GM12865 (cell line): ENCODE data around the gene MEA1.

Source experiments
- DNase-seq: peaks from one replicate; pipeline ENCODE4 v3.0.0; 2010; ENCODE audit warnings: low read depth
- H3K4me3 ChIP-seq: 2 replicates; pipeline ENCODE4 v1.5.1; 2011; ENCODE audit warnings: mild to moderate bottlenecking, low read depth, low read length, control low read depth
- CTCF ChIP-seq: IDR thresholded peaks from 2 replicates; pipeline ENCODE4 v1.5.1; 2011; ENCODE audit warnings: low read length, control low read depth, low read depth, inconsistent platforms; ENCODE audit not compliant: insufficient read depth; ENCODE audit errors: missing control alignments

The MEA1 gene

DNA sequence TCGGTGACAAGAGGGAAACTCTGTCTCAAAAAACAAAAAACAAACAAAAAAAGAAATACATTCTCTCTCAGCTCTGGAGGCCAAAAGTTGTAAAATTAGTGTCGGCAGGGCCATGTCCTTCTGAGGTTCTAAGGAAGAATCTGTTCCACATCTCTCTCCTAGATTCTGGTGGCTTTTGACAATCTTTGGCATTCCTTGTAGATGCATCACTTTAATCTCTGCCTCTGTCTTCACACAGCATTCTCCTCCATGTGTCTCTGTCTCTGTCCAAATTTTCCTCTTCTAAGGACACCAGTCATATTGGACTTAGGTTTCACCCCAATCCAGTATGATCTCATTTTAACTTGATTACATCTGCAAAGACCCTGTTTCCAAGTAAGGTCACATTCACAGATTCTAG is 20.3 kb downstream of the MEA1 start:
- TF ChIP-seq CTCF = no peak
- no peak for DNase-seq
- no peak overlapping the region for H3K4me3 ChIP-seq

- DNase-seq = no peak
- TF ChIP-seq CTCF = no peak
- no peak overlapping the region for H3K4me3 ChIP-seq
These were observed 23.8 kb downstream of the MEA1 start for GRCh38 chr6:42989923-42990322.

DNA sequence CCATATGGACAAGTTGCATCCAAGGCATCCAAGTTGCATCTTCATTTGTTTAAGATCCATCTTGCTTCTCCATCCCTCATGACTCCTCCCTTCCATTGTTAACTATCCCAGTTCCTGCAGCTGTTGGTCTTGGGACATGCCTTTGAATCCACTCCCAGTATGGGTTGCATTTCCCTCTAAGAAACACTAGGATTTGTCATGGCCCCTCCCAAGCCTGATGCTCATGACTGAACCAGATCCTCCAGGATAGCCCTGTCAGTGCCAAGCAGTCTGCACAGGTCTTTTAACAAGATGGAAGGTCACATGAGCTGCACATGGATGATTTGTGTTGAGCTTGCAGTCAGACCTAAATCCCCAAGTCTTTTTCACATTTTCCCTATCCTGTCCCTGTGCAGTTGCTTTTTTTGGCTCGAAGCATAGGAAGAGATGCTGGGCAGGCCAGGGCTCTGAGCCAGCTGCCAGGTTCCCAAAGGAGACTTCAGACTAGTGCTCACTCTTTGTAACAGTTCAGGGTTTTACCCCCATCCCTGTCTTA is 25.2 kb downstream of the MEA1 start:
- no peak for TF ChIP-seq CTCF
- no peak overlapping the region for H3K4me3 ChIP-seq
- no peak for DNase-seq

GRCh38 chr6:42987533-42988451 is 26.0 kb downstream of the MEA1 start:
- H3K4me3 ChIP-seq = no peak overlapping the region
- no peak for DNase-seq
- no peak for TF ChIP-seq CTCF

DNA sequence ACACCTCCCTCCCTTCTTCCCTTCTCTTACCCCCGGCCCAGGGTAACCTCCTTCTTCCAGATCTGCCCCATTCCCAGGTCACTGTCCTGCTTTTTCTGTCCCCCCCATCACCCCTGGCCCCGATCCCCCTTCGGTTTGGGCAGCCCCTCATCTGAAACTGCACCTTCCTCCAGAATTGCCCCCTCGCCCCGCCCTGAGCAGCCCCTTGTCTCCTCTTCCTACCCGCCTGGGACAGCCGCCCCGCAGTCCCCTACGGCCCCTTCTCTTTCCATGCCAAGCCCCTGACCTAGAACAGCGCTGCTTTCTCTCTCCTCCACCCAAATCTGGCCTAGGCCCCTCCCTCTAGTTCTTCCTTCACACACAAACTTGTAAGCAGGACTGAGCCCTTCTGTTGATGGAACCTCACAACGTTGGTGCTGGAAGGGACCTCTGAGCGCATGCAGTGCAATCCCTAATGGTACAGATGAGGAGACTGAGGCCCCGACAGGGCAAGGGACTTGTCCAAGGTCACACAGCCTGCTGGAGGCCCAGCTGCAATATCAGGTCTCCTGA is 28.7 kb downstream of the MEA1 start:
- no peak for TF ChIP-seq CTCF
- H3K4me3 ChIP-seq = peak overlapping the region; percentile 95
- DNase-seq = peak; percentile 30

DNA sequence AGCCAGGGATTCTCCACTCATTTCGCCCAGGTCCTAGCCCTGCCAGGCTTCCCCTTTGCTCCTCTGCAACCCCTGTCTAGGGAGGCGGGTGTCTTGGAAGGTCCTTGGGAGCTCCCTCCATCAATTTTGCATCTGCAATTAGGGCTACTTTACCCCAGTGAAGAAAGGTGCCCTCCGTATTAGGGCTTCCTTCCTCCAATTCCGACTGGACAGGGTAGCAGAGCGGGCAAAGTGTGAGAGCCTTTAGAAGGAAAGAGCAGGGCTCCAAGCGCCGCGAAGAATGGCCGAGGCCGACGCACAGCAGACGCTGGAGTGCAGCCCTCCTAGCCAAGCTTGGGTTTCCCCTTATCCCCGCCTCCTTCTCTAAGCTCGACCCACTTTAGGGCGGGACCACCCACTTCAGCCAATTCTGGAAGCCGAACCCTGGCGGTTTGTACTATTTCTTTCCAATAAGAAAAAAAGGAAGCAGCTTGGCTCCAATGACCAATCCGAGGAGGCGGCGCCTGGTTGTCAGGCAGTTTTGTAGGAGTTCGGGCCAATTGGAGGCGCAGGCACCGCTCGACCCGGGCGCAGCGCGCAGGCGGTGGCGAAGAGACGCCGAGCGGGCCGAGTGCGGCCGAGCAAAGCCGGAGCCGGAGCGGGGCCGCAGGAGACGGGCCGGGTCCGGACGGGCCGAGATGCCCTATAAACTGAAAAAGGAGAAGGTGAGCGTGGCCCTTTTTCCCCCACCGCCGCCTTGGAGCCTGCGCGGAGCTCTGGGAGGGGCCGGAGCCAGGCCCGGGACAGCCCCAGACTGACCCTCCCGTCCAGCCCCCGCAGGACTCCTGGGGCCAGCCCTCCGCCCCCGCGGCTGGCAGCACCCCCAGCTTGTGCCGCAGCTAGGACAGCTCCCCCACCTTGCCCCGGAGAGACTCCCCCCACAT is 29.5 kb downstream of the MEA1 start, which contains the start of gene PPP2R5D:
Gene PPP2R5D (plus strand): TSS at position 570 of the 923 bp plus-strand sequence. CDS start 108 bp downstream, at position 678.
- no peak for TF ChIP-seq CTCF
- DNase-seq = peak; percentile 99
- H3K4me3 ChIP-seq = peak within 1 kb of the TSS; percentile 95
